Measurements from ENCODE around the gene CDKN2B-AS1. TPM values are rescaled to one million over a fixed set of nuclear protein-coding genes. Genes with fewer than 3 reads are reported as not detected.

CDKN2B-AS1 gene
- total RNA-seq, 1 donor from 2014 or later: 0.36 TPM

- Mint-ChIP-seq H3K4me1 (ENCODE audit: unreplicated experiment) (peaks cover 18% of the 10 kb centered on the region), H3K9me3 (ENCODE audit: unreplicated experiment) (no peaks in the 10 kb centered on the region), H3K4me3 (ENCODE audit: unreplicated experiment) (no peak overlapping the region), H3K27ac (ENCODE audit: unreplicated experiment) (peak overlapping the region; percentile 14), H3K27me3 (ENCODE audit: unreplicated experiment) (peaks cover 1% of the 10 kb centered on the region), H3K36me3 (ENCODE audit: low read depth, unreplicated experiment) (no peaks in the 10 kb centered on the region)
- no peak for TF ChIP-seq CTCF (IDR thresholded peaks at IDR 0.05; ENCODE audit: unreplicated experiment)
- no peak for DNase-seq (ENCODE audit: low spot score)
Measured at GRCh38 chr9:22129633-22130032, 135.0 kb downstream of the CDKN2B-AS1 start.

- no peak for TF ChIP-seq CTCF (IDR thresholded peaks at IDR 0.05; ENCODE audit: unreplicated experiment)
- Mint-ChIP-seq H3K36me3 (ENCODE audit: low read depth, unreplicated experiment) (no peaks in the 10 kb centered on the region), H3K9me3 (ENCODE audit: unreplicated experiment) (no peaks in the 10 kb centered on the region), H3K4me3 (ENCODE audit: unreplicated experiment) (no peak overlapping the region), H3K27me3 (ENCODE audit: unreplicated experiment) (no peaks in the 10 kb centered on the region), H3K27ac (ENCODE audit: unreplicated experiment) (no peak overlapping the region), H3K4me1 (ENCODE audit: unreplicated experiment) (peaks cover 18% of the 10 kb centered on the region)
- DNase-seq (ENCODE audit: low spot score): no peak
Measured at GRCh38 chr9:22131817-22132216, 137.2 kb downstream of the CDKN2B-AS1 start.

- Mint-ChIP-seq H3K4me1 (ENCODE audit: unreplicated experiment) (peaks cover 1% of the 10 kb centered on the region), H3K27ac (ENCODE audit: unreplicated experiment) (no peak overlapping the region), H3K4me3 (ENCODE audit: unreplicated experiment) (no peak overlapping the region), H3K36me3 (ENCODE audit: low read depth, unreplicated experiment) (no peaks in the 10 kb centered on the region), H3K9me3 (ENCODE audit: unreplicated experiment) (no peaks in the 10 kb centered on the region), H3K27me3 (ENCODE audit: unreplicated experiment) (no peaks in the 10 kb centered on the region)
- DNase-seq (ENCODE audit: low spot score): no peak
- no peak for TF ChIP-seq CTCF (IDR thresholded peaks at IDR 0.05; ENCODE audit: unreplicated experiment)
Measured at GRCh38 chr9:22134390-22134789, 139.8 kb downstream of the CDKN2B-AS1 start.

DNA sequence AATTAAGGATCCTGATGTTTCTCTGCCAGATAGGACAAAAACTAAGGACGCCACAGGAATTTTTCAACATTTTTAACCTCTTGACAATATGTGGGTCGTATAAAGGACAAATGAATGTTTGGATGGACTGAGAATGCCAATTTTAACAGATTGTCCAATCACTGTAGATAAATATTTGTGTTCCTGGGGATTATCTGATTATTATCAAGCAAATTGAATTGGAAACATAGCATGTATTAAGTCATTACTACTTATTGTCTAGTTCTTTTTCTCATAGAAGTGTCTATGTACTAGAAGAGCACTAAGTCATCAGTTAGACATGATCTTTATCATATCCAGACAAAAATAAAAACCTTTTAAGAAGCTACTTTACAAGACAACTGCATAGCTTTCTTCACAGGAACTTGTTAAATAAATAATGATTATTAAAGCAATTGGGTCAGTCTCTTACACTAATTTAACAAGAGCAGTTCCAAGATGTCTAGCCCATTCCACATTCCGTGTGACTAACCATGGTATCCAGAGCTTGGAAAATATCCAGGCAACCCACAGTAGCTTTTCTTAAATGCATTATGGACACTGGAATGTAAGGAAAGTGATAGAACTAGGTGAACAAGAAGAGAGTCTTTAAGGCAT lies 142.0 kb downstream of the CDKN2B-AS1 start:
- H3K4me3 Mint-ChIP-seq (ENCODE audit: unreplicated experiment): no peak overlapping the region
- H3K4me1 Mint-ChIP-seq (ENCODE audit: unreplicated experiment): no peaks in the 10 kb centered on the region
- H3K36me3 Mint-ChIP-seq (ENCODE audit: low read depth, unreplicated experiment): no peaks in the 10 kb centered on the region
- TF ChIP-seq CTCF (IDR thresholded peaks at IDR 0.05; ENCODE audit: unreplicated experiment): no peak
- H3K27ac Mint-ChIP-seq (ENCODE audit: unreplicated experiment): no peak overlapping the region
- H3K27me3 Mint-ChIP-seq (ENCODE audit: unreplicated experiment): no peaks in the 10 kb centered on the region
- no peaks in the 10 kb centered on the region for H3K9me3 Mint-ChIP-seq (ENCODE audit: unreplicated experiment)
- DNase-seq (ENCODE audit: low spot score): no peak

GRCh38 chr9:22138956-22139660 lies 144.5 kb downstream of the CDKN2B-AS1 start:
- Mint-ChIP-seq H3K9me3 (ENCODE audit: unreplicated experiment) (no peaks in the 10 kb centered on the region), H3K27me3 (ENCODE audit: unreplicated experiment) (no peaks in the 10 kb centered on the region), H3K4me3 (ENCODE audit: unreplicated experiment) (no peak overlapping the region), H3K27ac (ENCODE audit: unreplicated experiment) (no peak overlapping the region), H3K4me1 (ENCODE audit: unreplicated experiment) (no peaks in the 10 kb centered on the region), H3K36me3 (ENCODE audit: low read depth, unreplicated experiment) (no peaks in the 10 kb centered on the region)
- no peak for DNase-seq (ENCODE audit: low spot score)
- TF ChIP-seq CTCF (IDR thresholded peaks at IDR 0.05; ENCODE audit: unreplicated experiment): no peak

Data from endothelial cell (in vitro differentiated cells).